ENCODE measurements around the gene RPP40. TPM values are rescaled to one million over a fixed set of nuclear protein-coding genes. Genes with fewer than 3 reads are reported as not detected.

Gene RPP40
- total and polyA plus RNA-seq, 12 donors = 2.1 to 12.0 (median 3.6) TPM

DNA sequence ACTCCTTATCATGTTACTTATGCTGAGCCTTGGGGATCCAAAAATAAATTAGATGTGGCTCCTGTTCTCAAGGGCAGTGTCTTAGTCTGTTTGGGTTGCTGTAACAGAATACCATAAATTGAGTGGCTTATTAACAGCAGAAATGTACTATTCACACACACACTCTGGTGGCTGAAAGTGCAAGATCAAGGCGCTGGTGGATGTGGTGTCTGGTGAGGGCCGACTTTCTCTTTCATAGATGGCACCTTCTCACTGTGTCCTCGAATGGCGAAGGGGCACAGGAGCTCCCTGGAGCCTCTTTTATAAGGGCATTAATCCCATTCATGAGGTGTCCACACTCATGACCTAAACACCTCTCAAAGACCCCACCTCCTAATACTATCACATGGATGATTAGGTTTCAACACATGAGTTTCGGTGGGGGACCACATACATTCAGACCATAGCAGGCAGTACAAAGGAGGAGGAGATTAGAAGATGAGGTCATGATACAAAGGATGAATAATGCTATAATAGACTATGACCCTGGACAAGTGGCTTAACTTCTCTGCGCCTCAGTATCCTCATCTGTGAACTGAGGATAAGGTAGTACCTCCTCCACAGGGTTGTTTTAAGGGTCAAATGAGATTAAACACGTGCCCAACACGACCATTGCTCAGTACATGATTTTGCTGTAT, 34.1 kb downstream of the RPP40 start:
- ATAC-seq = no peak
- TF ChIP-seq, protein P1, sequence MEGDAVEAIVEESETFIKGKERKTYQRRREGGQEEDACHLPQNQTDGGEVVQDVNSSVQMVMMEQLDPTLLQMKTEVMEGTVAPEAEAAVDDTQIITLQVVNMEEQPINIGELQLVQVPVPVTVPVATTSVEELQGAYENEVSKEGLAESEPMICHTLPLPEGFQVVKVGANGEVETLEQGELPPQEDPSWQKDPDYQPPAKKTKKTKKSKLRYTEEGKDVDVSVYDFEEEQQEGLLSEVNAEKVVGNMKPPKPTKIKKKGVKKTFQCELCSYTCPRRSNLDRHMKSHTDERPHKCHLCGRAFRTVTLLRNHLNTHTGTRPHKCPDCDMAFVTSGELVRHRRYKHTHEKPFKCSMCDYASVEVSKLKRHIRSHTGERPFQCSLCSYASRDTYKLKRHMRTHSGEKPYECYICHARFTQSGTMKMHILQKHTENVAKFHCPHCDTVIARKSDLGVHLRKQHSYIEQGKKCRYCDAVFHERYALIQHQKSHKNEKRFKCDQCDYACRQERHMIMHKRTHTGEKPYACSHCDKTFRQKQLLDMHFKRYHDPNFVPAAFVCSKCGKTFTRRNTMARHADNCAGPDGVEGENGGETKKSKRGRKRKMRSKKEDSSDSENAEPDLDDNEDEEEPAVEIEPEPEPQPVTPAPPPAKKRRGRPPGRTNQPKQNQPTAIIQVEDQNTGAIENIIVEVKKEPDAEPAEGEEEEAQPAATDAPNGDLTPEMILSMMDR (IDR thresholded peaks at IDR 0.05) = no peak
- 92 to 93% methylated on average over 8 of the region's 8 CpGs for WGBS, 2 donors

GRCh38 chr6:4967301-4968030, 36.4 kb downstream of the RPP40 start:
- intact Hi-C loops (cut with DNase I) = no loop called here
- no peak overlapping the region for H3K4me3 ChIP-seq
- H3K27ac ChIP-seq = no peak overlapping the region
- H3K9me3 ChIP-seq = no peaks in the 10 kb centered on the region
- H3K36me3 ChIP-seq = no peaks in the 10 kb centered on the region
- TF ChIP-seq, protein P1 (IDR thresholded peaks at IDR 0.05) = no peak
- no peaks in the 10 kb centered on the region for H3K4me1 ChIP-seq
- no peak for DNase-seq
- H3K27me3 ChIP-seq = no peaks in the 10 kb centered on the region
- 91 to 92% methylated on average over 5 of the region's 5 CpGs for whole genome bisulfite sequencing, 2 donors
- ATAC-seq = no peak

More for the DNA sequence above, 34.1 kb downstream of the RPP40 start:
- no peak overlapping the region for H3K4me3 ChIP-seq
- no peaks in the 10 kb centered on the region for H3K36me3 ChIP-seq
- H3K27me3 ChIP-seq = no peaks in the 10 kb centered on the region
- no peak for DNase-seq
- H3K4me1 ChIP-seq = peaks cover 0 to 11% (median 0%) of the 10 kb centered on the region in 9 donors
- no peaks in the 10 kb centered on the region for H3K9me3 ChIP-seq
- intact Hi-C loops (cut with DNase I) = no loop called here
- no peak overlapping the region for H3K27ac ChIP-seq

DNA sequence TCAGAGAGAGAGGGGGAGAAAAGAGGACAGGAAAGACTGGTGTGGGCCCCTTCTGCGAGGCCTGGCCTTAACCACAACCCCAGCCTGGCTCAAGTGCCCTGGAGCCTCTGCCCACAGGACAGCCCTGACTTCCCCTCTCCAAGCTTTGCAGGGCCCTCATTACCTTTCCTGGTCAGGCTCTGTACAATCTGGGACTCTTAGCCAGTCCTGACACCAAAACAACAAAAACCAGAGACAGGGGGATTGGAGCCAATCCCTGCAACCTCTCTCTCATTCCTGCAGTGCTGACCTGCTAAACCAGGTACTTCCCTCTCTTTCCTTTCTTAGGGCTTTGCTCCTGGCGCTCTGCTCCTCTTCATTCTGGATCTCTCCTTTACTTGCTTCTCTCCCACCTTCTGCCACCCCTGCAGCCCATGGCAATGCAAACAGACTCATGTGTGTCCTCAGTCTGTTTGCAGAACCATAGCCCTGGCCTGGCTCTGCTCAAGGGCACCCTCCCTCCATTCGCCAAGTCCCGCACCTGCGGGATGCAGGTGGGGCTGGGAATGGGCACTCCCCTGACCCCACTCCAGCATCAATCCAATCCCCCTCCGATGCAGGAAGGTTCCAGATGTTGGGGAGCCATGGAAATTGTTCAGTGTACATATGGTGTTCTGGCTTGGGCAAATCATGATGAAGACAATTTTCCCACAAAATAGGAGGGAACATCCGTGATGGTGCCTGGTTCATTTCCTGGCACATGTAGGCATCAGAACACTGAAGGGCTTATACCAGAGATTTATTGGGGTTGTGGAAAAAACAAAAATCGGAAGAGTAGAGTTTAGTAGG, 38.1 kb downstream of the RPP40 start:
- no peak overlapping the region for H3K27ac ChIP-seq
- DNase-seq = no peak
- no peaks in the 10 kb centered on the region for H3K36me3 ChIP-seq
- 88 to 94% methylated on average over 8 of the region's 8 CpGs for WGBS, 2 donors
- H3K27me3 ChIP-seq = no peaks in the 10 kb centered on the region
- no peak for ATAC-seq
- H3K9me3 ChIP-seq = no peaks in the 10 kb centered on the region
- H3K4me1 ChIP-seq = no peaks in the 10 kb centered on the region
- no peak overlapping the region for H3K4me3 ChIP-seq
- TF ChIP-seq, protein P1 (IDR thresholded peaks at IDR 0.05) = no peak
- intact Hi-C loops (cut with DNase I) = no loop called here

Measured in heart right ventricle (tissue), 16 donors.